ENCODE data around the gene ZSWIM6. TPM values are rescaled to one million over a fixed set of nuclear protein-coding genes. Genes with fewer than 3 reads are reported as not detected.

Gene ZSWIM6
- total RNA-seq, 1 donor from 2014 or later: 18.1 TPM

- intact Hi-C loops (cut with DNase I): no loop called here
- no peaks in the 10 kb centered on the region for H3K9me3 ChIP-seq
- H3K27me3 ChIP-seq (ENCODE audit: low read depth): no peaks in the 10 kb centered on the region
- peaks cover 34% of the 10 kb centered on the region for H3K4me1 ChIP-seq
- DNase-seq (peak; percentile 80), ATAC-seq (peak; percentile 0)
- H3K36me3 ChIP-seq: no peaks in the 10 kb centered on the region
- H3K4me3 ChIP-seq: peak overlapping the region; percentile 91
- TF ChIP-seq CTCF (IDR thresholded peaks at IDR 0.05): no peak
- peak overlapping the region; percentile 88 for H3K27ac ChIP-seq
Measured at GRCh38 chr5:61333321-61333953, 1.4 kb downstream of the ZSWIM6 start.

DNA sequence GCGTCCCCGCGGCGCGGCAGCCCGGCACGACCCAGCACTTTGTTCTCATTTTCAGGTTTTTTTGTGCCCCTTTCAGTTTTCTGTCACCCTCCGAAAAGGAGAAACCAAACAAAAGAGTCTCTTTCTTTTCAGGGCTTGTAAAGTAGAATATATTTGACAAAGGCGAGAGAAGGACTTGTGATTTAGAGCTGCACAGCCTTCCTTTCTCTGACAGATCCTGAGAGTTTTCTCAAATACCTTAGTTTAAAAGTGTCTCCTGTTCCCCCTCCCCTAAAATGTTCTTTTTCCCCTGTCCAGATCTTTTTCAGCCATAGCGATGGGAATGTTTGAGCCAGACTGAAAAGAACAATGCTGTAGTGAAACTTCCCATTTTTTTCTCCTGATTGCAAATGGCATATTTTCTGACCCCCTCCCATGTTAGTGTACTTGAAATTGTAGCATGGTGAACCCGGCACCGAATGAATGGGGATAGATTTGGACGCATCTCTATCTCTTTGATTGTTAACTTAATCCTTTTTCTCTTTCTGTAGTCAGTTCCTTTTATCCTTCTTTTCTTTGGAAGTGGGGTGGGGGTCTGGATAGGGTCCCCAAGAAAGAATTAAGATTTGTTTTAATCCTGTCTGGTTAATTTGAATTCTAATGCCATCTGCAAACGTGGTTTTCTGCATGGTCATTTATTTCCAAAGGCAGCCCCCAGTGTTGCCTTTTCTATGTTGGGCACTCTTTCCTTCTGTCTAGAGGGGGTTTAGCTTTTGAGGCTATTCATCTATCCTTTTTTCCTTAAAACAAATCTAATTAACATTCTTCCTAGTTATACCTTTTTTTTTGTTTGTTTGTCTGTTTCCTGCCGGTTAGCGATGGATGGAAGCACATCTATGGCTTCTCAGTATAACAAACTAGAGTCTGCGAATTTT lies 2.2 kb downstream of the ZSWIM6 start:
- peaks cover 29% of the 10 kb centered on the region for H3K4me1 ChIP-seq
- intact Hi-C loops (cut with DNase I): no loop called here
- no peaks in the 10 kb centered on the region for H3K36me3 ChIP-seq
- ATAC-seq (no peak), DNase-seq (no peak)
- H3K27ac ChIP-seq: peak overlapping the region; percentile 88
- H3K27me3 ChIP-seq (ENCODE audit: low read depth): no peaks in the 10 kb centered on the region
- H3K9me3 ChIP-seq: no peaks in the 10 kb centered on the region
- TF ChIP-seq CTCF (IDR thresholded peaks at IDR 0.05): no peak
- H3K4me3 ChIP-seq: peak overlapping the region; percentile 91

DNA sequence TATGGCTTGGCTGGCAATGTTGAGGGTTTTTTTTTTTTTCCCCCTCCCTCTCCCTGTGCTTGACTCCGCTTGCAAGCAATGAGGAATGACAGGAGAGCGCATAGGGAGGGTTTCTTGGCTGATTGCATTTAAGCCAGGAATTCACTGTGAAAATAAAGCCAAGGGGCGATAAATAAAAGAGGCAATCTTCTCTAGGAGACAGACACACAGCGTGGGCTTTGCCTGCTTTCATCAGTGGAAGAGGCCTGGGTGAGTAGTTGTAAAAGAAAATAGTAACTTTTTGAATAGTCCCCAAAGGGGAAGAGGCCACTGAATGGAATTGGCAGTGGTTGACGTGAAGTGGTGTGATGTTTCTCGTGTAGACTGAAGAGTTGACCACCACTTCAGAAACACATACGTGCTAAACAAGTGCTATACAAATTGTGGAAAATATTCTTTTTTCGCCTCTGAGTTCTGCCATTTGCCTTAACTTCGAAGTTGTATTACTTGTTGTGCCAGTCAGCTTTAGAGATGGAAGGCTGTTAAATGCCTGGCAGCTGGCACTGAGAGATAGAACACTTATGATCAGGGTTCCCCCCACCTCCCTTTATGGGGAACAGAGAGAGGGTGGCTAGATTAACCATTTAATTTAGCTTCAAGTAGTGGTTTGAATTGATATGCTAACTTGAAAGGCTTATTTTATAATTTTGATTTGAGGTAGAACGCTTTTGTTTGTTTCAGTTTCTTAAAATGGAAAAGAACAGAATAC lies 3.0 kb downstream of the ZSWIM6 start:
- ATAC-seq (no peak), DNase-seq (no peak)
- H3K4me1 ChIP-seq: peaks cover 21% of the 10 kb centered on the region
- H3K27me3 ChIP-seq (ENCODE audit: low read depth): no peaks in the 10 kb centered on the region
- no peak overlapping the region for H3K27ac ChIP-seq
- intact Hi-C loops (cut with DNase I): no loop called here
- no peaks in the 10 kb centered on the region for H3K9me3 ChIP-seq
- no peaks in the 10 kb centered on the region for H3K36me3 ChIP-seq
- peak overlapping the region; percentile 91 for H3K4me3 ChIP-seq
- no peak for TF ChIP-seq CTCF (IDR thresholded peaks at IDR 0.05)

GRCh38 chr5:61339764-61340163 lies 7.7 kb downstream of the ZSWIM6 start:
- Histone ChIP-seq H3K36me3 (no peaks in the 10 kb centered on the region), H3K4me3 (no peak overlapping the region), H3K4me1 (peaks cover 29% of the 10 kb centered on the region), H3K9me3 (no peaks in the 10 kb centered on the region), H3K27ac (no peak overlapping the region), H3K27me3 (ENCODE audit: low read depth) (no peaks in the 10 kb centered on the region)
- intact Hi-C loops (cut with DNase I): no loop called here
- DNase-seq (no peak), ATAC-seq (no peak)
- no peak for TF ChIP-seq CTCF (IDR thresholded peaks at IDR 0.05)

DNA sequence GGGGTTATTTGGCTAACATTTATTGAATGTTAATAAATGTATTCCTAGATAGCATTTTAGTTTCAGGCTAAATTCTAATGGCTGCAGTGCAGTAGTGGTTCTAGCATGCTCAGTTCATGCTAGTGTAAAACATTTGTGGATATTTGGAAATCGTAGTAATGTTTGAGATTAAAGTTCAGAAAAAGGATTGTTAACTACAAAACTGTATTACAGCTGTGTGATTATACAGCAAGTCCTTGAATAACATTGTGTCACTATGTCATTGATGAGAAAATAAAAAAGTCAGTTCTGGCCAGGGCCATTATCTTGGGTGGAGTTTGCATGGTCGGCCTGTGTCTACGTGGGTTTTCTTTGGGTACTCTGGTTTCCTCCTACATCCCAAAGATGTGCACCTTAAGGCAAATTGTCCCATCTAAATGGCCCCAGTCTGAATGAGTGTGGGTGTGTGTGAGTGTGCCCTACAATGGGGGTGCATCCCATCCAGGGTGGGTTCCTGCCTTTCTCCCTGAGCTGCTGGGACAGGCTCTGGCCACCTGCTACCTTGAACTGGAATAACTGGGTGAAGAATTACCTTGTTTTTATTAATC lies 8.8 kb downstream of the ZSWIM6 start:
- Histone ChIP-seq H3K36me3 (no peaks in the 10 kb centered on the region), H3K4me3 (no peak overlapping the region), H3K27ac (no peak overlapping the region), H3K9me3 (no peaks in the 10 kb centered on the region), H3K27me3 (ENCODE audit: low read depth) (no peaks in the 10 kb centered on the region), H3K4me1 (peaks cover 22% of the 10 kb centered on the region)
- TF ChIP-seq CTCF (IDR thresholded peaks at IDR 0.05): no peak
- intact Hi-C loops (cut with DNase I): no loop called here
- no peak for DNase-seq
- no peak for ATAC-seq
